LNCaP clone FGC (cell line): ENCODE results near the gene ZNF284.
"Not testable (repeated sequence)": the region's sequence is repeated elsewhere in the genome, so short reads cannot be mapped to it uniquely, and the experiment has no call there.

ENCODE experiments used
- DNase-seq: peaks from one replicate; pipeline ENCODE4 v3.0.0-alpha.2; 2011; ENCODE audit warnings: low read depth
- H3K4me3 ChIP-seq: 2 replicates; pipeline ENCODE4 v1.5.1; 2011; ENCODE audit warnings: mild to moderate bottlenecking, low read depth, low read length, control low read depth
- TF ChIP-seq, protein P1 (sequence below): IDR thresholded peaks from 2 replicates; pipeline ENCODE4 v1.5.1; 2012; ENCODE audit warnings: mild to moderate bottlenecking; ENCODE audit not compliant: control insufficient read depth, insufficient read depth; ENCODE audit errors: extremely low read depth

Gene ZNF284

DNA sequence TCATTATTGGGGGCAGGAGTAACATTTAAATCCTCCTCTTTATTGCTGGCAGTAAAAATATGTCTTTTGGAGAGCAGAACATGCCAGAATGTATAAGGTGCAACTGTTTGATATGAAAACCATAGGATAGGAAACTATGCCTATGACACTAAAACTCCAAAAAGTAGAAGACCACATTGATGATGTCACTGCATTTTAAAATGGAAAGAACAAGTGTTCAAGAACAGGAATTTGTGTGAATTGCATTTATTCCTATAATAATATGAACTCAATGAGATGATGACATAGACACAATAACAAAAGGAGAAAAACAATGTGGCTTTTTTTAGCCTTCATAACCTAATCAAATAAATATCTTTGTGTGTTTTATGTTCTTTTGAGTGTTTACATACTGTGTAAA is 37.5 kb downstream of the ZNF284 start:
- no peak for DNase-seq
- H3K4me3 ChIP-seq = no peak overlapping the region
- TF ChIP-seq, protein P1, sequence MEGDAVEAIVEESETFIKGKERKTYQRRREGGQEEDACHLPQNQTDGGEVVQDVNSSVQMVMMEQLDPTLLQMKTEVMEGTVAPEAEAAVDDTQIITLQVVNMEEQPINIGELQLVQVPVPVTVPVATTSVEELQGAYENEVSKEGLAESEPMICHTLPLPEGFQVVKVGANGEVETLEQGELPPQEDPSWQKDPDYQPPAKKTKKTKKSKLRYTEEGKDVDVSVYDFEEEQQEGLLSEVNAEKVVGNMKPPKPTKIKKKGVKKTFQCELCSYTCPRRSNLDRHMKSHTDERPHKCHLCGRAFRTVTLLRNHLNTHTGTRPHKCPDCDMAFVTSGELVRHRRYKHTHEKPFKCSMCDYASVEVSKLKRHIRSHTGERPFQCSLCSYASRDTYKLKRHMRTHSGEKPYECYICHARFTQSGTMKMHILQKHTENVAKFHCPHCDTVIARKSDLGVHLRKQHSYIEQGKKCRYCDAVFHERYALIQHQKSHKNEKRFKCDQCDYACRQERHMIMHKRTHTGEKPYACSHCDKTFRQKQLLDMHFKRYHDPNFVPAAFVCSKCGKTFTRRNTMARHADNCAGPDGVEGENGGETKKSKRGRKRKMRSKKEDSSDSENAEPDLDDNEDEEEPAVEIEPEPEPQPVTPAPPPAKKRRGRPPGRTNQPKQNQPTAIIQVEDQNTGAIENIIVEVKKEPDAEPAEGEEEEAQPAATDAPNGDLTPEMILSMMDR = no peak

DNA sequence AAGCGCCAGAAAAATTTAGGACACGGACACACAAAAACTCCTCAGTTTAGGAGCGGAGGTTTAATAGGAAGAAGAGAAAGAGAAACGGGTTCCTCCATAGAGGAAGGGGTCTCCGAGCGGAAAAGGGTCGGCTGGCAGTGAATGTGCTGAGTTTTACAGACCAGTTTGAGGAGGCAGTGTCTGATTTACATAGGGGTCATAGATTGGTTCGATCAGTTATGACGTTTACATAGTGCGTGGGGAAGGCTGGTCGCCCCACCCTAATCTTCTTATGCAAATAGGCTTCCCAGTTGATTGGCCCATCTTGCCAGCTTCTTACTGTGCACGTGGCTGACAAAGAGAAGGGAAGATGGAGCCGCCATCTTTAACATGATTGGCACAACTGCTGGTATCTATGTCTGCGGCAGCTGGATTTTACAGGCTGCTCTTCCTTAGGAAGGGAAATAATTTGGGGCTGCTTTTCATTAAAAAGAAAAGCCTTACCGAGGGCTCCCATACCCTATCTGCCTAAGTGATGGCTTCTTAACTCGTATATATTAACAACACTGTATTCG is 40.0 kb downstream of the ZNF284 start:
- peak overlapping the region; percentile 69 for H3K4me3 ChIP-seq
- TF ChIP-seq, protein P1 = no peak
- DNase-seq = peak; percentile 13

DNA sequence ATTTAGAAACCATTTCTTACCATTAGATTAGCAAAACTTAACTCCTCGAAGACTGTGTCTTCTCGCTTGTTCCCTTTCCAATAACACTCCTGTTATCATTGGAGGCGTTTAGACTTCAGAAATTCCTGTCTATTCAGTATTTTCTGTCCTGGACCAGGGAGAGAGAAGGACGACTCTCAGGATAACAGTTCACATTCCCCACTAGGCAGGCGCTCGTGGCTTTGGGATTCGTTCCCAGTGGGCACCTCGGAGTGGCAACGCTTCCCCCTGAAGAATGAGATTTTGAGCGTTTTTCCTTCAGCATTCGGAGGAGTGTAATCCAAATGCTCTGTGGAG is 40.8 kb downstream of the ZNF284 start:
- H3K4me3 ChIP-seq = peak overlapping the region; percentile 69
- TF ChIP-seq, protein P1 = no peak
- DNase-seq = no peak

DNA sequence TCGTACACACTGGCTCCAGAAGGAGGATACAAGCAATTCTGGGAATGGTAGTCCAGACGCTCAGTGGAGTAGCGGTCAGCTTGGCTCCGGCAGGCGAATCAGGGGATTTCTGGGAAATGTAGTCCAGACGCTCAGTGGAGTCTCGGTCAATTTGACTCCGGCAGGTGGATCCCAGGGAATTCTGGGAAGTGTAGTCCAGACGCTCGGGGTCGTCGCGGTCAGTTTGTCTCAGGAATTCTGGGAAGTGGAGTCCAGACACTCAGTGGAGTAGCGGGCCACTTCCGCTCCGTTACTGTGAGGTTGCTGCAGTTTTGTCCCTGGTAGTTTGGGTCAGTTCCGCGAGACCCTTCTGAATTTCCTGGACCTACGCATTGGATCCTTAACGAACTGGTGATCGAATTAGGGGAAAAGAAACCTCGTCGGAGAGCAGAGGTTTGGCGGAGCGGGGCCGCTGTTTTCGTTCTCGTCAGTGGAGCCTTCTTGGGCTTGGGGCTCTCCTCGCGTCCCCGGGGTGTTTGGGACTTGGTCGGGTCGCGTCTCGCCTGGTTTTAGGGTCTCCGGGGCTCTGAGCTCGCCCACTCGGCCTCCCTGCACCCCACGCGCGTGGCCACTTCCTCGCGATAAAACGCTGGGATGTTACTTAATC is 41.3 kb downstream of the ZNF284 start, which contains the start of gene ZNF225:
TSS of gene ZNF225 (plus strand) at position 262 of the 646 bp plus-strand sequence. CDS start 2,429 bp downstream, outside the sequence.
- peak; percentile 87 for DNase-seq
- TF ChIP-seq, protein P1 = no peak
- peak within 1 kb of the TSS; percentile 69 for H3K4me3 ChIP-seq

DNA sequence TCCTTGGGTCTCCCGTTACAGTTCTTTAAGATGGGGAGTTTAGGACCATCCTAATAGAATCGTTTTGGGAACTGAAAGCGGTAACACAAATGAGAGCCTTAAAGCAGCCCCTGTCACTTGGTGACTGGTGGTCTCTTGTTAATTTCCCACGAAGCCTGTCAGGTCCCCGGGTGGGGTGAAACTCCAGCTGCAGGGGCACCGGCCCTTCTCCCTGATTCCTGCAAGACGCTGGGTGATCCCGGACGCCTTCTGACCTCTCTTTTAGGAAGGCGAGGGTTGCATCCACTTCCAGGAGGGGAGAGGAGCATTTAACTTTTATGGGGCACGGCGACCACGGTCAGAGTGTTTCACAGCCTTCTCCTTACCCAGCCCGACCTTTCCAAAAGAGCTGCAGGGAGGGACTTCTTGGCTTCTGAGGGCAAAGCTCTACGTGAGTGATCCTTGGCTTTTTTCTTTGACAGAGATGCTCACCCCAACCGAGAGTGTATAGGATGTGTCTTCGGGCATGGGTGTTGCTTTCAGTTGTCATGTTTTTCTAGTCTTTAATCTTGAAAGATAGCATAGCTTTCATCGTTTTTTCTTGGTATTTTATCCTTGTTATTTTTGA is 41.9 kb downstream of the ZNF284 start:
- H3K4me3 ChIP-seq = peak overlapping the region; percentile 69
- no peak for DNase-seq
- TF ChIP-seq, protein P1 = no peak

DNA sequence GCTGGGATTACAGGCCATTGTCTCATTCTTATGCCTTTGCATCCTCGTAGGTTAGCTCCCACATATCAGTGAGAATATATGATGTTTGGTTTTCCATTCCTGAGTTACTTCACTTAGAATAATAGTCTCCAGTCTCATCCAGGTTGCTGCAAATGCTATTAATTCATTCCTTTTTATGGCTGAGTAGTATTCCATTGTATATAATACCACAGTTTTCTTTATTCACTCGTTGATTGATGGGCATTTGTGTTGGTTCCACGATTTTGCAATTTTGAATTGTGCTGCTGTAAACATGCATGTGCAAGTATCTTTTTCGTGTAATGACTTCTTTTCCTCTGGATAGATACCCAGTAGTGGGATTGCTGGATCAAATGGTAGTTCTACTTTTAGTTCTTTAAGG is 49.2 kb downstream of the ZNF284 start:
- DNase-seq, H3K4me3 ChIP-seq: not testable (repeated sequence)

DNA sequence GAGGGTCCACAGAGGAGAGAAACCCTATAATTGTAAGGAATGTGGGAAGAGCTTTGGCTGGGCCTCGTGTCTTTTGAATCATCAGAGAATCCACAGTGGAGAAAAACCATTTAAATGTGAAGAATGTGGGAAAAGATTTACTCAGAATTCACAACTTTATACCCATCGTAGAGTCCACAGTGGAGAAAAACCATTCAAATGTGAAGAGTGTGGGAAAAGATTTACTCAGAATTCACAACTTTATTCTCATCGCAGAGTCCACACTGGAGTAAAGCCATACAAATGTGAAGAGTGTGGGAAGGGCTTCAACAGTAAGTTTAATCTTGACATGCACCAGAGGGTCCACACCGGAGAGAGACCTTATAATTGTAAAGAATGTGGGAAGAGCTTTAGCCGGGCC is 60.0 kb downstream of the ZNF284 start:
- DNase-seq = no peak
- TF ChIP-seq, protein P1 = no peak
- no peak overlapping the region for H3K4me3 ChIP-seq
